PC-3 (cell line): Measurements from ENCODE around the gene ZSCAN1.

Experiments
- CTCF ChIP-seq: fragments of 300-600 bp; sonication (generic); conservative IDR thresholded peaks from 2 replicates; pipeline ENCODE4 v1.5.1; 2017; ENCODE audit warnings: antibody characterized with exemption, low read depth, mild to moderate bottlenecking, low read length
- EZH2 ChIP-seq: fragments of 300-600 bp; sonication (generic); IDR thresholded peaks from one replicate; pipeline ENCODE4 v1.6.1; 2017; ENCODE audit warnings: antibody characterized with exemption, mild to moderate bottlenecking, low read length; ENCODE audit not compliant: unreplicated experiment
- EZH2phosphoT487 ChIP-seq: fragments of 300-600 bp; sonication (generic); IDR thresholded peaks from 2 replicates; pipeline ENCODE4 v1.6.1; 2018; ENCODE audit warnings: mild to moderate bottlenecking, antibody characterized with exemption, low read length, borderline replicate concordance

- TF ChIP-seq CTCF (no peak), EZH2phosphoT487 (no peak), EZH2 (no peak)
Measured at GRCh38 chr19:58089846-58090245, 56.0 kb downstream of the ZSCAN1 start.
